ENCODE data around the gene TRPV3.

The TRPV3 gene

DNA sequence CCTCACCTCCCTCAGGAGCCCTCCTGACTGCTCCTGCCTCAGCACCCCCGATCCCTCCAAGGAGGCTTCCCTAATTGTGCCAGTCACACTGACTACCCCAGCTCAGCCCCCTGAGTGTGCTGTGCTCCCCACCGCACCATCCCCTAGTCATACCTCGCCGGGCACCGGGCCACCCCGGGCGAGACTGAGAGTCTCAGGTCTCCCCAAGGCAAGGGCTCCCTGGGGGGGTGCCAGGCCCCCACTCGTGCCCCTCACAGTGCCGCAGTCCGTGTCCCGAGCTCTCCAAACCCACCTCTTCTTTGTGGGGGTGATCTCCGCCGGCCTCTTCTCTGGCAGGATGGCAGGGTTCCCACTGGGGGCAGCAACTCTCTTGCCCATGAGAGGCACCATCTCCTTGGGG, 3.2 kb downstream of the TRPV3 start:
- TF ChIP-seq, protein P1, sequence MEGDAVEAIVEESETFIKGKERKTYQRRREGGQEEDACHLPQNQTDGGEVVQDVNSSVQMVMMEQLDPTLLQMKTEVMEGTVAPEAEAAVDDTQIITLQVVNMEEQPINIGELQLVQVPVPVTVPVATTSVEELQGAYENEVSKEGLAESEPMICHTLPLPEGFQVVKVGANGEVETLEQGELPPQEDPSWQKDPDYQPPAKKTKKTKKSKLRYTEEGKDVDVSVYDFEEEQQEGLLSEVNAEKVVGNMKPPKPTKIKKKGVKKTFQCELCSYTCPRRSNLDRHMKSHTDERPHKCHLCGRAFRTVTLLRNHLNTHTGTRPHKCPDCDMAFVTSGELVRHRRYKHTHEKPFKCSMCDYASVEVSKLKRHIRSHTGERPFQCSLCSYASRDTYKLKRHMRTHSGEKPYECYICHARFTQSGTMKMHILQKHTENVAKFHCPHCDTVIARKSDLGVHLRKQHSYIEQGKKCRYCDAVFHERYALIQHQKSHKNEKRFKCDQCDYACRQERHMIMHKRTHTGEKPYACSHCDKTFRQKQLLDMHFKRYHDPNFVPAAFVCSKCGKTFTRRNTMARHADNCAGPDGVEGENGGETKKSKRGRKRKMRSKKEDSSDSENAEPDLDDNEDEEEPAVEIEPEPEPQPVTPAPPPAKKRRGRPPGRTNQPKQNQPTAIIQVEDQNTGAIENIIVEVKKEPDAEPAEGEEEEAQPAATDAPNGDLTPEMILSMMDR (IDR thresholded peaks at IDR 0.05; ENCODE audit: low read depth, low read length, missing control alignments) = no peak
- Histone ChIP-seq H3K4me3 (ENCODE audit: low read depth, low read length) (no peak overlapping the region), H3K27ac (no peak overlapping the region), H3K27me3 (replicated peaks) (no peaks in the 10 kb centered on the region), H3K36me3 (replicated peaks) (no peaks in the 10 kb centered on the region)
- in situ Hi-C loops (cut with HindIII; ENCODE audit: low pct_ligation_motif_present, low sequenced_read_pairs) = no loop called here
- no peak for DNase-seq

DNA sequence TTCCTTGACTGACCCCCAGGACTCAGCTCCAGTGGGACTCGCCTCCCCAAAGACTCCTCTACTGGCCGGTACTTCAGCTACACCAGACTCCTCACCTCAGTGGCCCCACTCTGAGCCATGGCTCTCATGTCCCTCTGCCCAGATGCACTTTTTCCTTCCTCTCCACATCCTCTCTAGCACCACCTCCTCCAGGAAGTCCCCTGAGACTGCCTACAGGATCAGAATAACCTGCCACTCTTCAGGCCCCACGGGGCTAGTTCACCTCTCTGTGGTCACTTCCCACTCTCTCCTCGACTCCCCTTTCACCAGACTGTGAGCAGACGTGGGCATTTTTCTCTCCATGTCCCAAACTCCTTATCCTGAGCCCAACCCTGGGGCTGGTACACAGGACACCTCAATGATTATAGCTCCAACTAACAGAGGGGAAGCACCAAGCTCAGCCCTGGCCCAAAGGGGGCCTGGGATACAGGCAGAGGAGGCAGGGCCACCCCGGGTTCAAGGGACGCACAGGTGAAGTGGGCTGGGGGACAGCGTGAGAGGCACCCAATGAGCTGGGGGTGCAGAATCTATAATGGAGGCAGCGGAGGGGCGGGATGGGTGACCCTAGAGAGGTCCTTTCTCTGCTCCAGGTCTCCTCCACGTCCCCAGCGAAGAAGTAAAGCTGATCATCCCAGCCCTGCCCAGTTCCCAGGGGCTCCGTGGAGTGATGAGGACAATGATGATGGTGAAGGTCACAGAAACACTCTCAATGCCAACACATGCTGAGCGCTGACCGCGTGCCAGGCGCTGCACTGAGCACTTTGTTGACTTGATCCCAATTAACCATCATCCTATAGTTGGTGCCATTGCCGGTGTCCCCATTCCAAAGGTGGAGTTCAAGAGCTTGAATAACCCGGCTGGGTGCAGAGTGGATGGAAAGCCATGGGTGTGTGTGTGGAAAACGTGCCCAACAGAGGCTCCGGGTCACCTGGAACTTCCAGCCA, 3.9 kb downstream of the TRPV3 start:
- in situ Hi-C loops (cut with HindIII; ENCODE audit: low pct_ligation_motif_present, low sequenced_read_pairs) = no loop called here
- Histone ChIP-seq H3K4me3 (ENCODE audit: low read depth, low read length) (no peak overlapping the region), H3K27me3 (replicated peaks) (no peaks in the 10 kb centered on the region), H3K36me3 (replicated peaks) (no peaks in the 10 kb centered on the region), H3K27ac (no peak overlapping the region)
- TF ChIP-seq, protein P1 (IDR thresholded peaks at IDR 0.05; ENCODE audit: low read depth, low read length, missing control alignments) = no peak
- no peak for DNase-seq

DNA sequence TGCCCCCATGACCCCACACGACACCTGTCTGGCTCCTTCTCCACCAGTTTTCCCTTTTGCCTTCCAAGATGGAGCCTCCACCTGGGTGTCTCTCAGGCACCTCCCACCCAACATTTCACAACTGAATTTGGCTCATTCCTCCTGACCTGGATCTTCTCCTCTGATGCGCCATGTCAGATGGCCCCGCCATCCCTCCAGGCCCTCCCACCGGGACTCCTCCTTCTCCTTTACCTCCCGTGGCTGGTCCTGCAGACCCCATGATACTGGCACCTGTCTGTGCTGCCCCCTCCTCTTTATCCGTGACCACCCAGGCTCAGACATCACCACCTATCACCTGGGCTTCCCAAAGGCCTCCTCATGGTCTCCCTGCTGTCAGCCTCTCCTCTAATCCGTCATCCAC, 4.7 kb downstream of the TRPV3 start:
- in situ Hi-C loops (cut with HindIII; ENCODE audit: low pct_ligation_motif_present, low sequenced_read_pairs) = no loop called here
- TF ChIP-seq, protein P1 (IDR thresholded peaks at IDR 0.05; ENCODE audit: low read depth, low read length, missing control alignments) = no peak
- H3K27ac ChIP-seq = no peak overlapping the region
- no peaks in the 10 kb centered on the region for H3K27me3 ChIP-seq (replicated peaks)
- H3K36me3 ChIP-seq (replicated peaks) = no peaks in the 10 kb centered on the region
- no peak for DNase-seq
- H3K4me3 ChIP-seq (ENCODE audit: low read depth, low read length) = no peak overlapping the region

DNA sequence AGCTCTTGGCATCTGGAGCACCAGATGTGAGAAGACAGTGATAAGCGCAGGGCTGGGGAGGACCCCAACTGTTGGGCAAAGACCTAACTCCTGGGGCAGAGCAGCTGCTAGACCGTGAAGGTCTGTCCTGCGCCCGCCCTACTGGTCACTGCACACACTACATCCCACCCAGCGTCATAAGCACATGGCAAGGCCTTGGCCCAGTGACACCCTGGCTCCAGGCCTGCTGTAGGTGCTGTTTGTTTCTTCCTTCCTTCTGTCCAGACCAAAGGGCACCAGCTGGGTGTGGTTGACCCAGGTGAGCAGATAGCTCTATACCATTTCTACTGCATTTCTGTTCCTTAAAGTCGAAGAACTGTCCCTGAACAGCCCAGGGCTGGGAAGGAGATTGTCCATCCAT, 6.4 kb downstream of the TRPV3 start:
- H3K36me3 ChIP-seq (replicated peaks) = no peaks in the 10 kb centered on the region
- H3K4me3 ChIP-seq (ENCODE audit: low read depth, low read length) = no peak overlapping the region
- in situ Hi-C loops (cut with HindIII; ENCODE audit: low pct_ligation_motif_present, low sequenced_read_pairs) = no loop called here
- TF ChIP-seq, protein P1 (IDR thresholded peaks at IDR 0.05; ENCODE audit: low read depth, low read length, missing control alignments) = peak; percentile 31
- DNase-seq = no peak
- no peak overlapping the region for H3K27ac ChIP-seq
- no peaks in the 10 kb centered on the region for H3K27me3 ChIP-seq (replicated peaks)

DNA sequence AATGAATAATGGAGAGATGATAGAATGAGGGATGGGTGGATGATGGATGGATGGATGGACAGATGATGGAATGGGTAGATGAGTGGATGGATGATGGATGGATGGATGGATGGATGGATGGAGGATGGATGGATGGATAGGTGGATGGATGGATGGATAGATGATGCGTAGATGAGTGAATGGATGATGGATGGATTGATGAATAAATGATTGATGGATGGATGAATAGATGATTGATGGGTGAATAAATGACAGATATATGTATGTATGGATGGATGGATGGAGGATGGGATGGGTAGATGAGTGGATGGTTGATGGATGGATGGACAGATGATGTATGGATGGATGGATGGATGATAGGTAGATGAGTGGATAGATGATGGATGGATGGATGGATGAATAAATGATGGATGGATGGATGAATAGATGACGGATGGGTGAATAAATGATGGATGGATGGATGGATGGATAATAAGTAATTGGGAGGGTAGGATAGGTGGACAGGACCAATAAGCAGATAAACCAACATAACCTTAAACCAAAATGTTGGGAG, 7.9 kb downstream of the TRPV3 start:
- Histone ChIP-seq H3K27me3 (replicated peaks) (no peaks in the 10 kb centered on the region), H3K27ac (no peak overlapping the region), H3K4me3 (ENCODE audit: low read depth, low read length) (no peak overlapping the region), H3K36me3 (replicated peaks) (no peaks in the 10 kb centered on the region)
- DNase-seq = no peak
- TF ChIP-seq, protein P1 (IDR thresholded peaks at IDR 0.05; ENCODE audit: low read depth, low read length, missing control alignments) = no peak
- in situ Hi-C loops (cut with HindIII; ENCODE audit: low pct_ligation_motif_present, low sequenced_read_pairs) = no loop called here

All from brain microvascular endothelial cell (primary cell).